GM18526 (cell line): ENCODE measurements around the gene SAPCD2.

Experiments
- POLR2A ChIP-seq: IDR thresholded peaks from 3 replicates; pipeline ENCODE4 v1.6.1; 2011; ENCODE audit not compliant: insufficient read length; ENCODE audit errors: extremely low read depth

The SAPCD2 gene

GRCh38 chr9:137109250-137110146 is 39.1 kb upstream of the SAPCD2 start:
- no peak for TF ChIP-seq POLR2A

GRCh38 chr9:137108608-137109249 is 38.4 kb upstream of the SAPCD2 start:
- TF ChIP-seq POLR2A, result no peak

GRCh38 chr9:137107982-137108381 is 37.6 kb upstream of the SAPCD2 start:
- no peak for TF ChIP-seq POLR2A

- TF ChIP-seq POLR2A, result no peak
Observed at GRCh38 chr9:137107312-137107921, 37.1 kb upstream of the SAPCD2 start.

GRCh38 chr9:137106662-137107250 is 36.4 kb upstream of the SAPCD2 start:
- no peak for TF ChIP-seq POLR2A

- no peak for TF ChIP-seq POLR2A
Observed at GRCh38 chr9:137105814-137106661, 35.7 kb upstream of the SAPCD2 start.

GRCh38 chr9:137103206-137103999 is 33.0 kb upstream of the SAPCD2 start:
- no peak for TF ChIP-seq POLR2A

GRCh38 chr9:137099231-137099630 is 28.9 kb upstream of the SAPCD2 start:
- no peak for TF ChIP-seq POLR2A

GRCh38 chr9:137097761-137098462 is 27.6 kb upstream of the SAPCD2 start:
- TF ChIP-seq POLR2A, result no peak

GRCh38 chr9:137096785-137097546 is 26.6 kb upstream of the SAPCD2 start:
- TF ChIP-seq POLR2A, result no peak

GRCh38 chr9:137095664-137096517 is 25.5 kb upstream of the SAPCD2 start:
- TF ChIP-seq POLR2A, result no peak
